DOHH2 (cell line): ENCODE data around the gene ABCA5.

Experiments
- H3F3A ChIP-seq: fragments of 200-600 bp; sonication (generic), shearing (Covaris generic); 2 replicates; pipeline ENCODE4 v1.6.0; 2016; ENCODE audit warnings: antibody characterized with exemption, mild to moderate bottlenecking; ENCODE audit not compliant: control insufficient read depth, insufficient read depth
- H3K27ac ChIP-seq: fragments of 200-600 bp; sonication (generic); 2 replicates; pipeline ENCODE4 v1.5.1; 2014; ENCODE audit warnings: low read depth, mild to moderate bottlenecking, low read length, moderate library complexity
- H3K27me3 ChIP-seq: fragments of 200-600 bp; sonication (generic); 2 replicates; pipeline ENCODE4 v1.6.1; 2014; ENCODE audit warnings: mild to moderate bottlenecking, low read length, mixed read lengths; ENCODE audit not compliant: control insufficient read depth
- H3K36me3 ChIP-seq: fragments of 200-600 bp; sonication (generic); 2 replicates; pipeline ENCODE4 v1.6.1; 2014; ENCODE audit warnings: mild to moderate bottlenecking, low read length, moderate library complexity, mixed read lengths; ENCODE audit not compliant: control insufficient read depth
- H3K4me1 ChIP-seq: fragments of 200-600 bp; sonication (generic); 2 replicates; pipeline ENCODE4 v1.6.1; 2014; ENCODE audit warnings: mild to moderate bottlenecking, low read length, mixed read lengths; ENCODE audit not compliant: control insufficient read depth
- H3K4me2 ChIP-seq: fragments of 200-600 bp; sonication (generic); 2 replicates; pipeline ENCODE4 v1.6.0; 2014; ENCODE audit warnings: mild to moderate bottlenecking, low read length, moderate library complexity
- H3K4me3 ChIP-seq: fragments of 200-600 bp; sonication (generic); 2 replicates; pipeline ENCODE4 v1.5.1; 2014; ENCODE audit warnings: mild to moderate bottlenecking, low read length, mixed read lengths
- H3K79me2 ChIP-seq: fragments of 200-600 bp; sonication (generic); 2 replicates; pipeline ENCODE4 v1.6.1; 2014; ENCODE audit warnings: mild to moderate bottlenecking, low read length, mixed read lengths; ENCODE audit not compliant: control insufficient read depth
- H3K9me2 ChIP-seq: fragments of 200-600 bp; sonication (generic); replicated peaks from 2 replicates; pipeline ENCODE4 v1.6.1; 2014; ENCODE audit warnings: mild to moderate bottlenecking, low read length, mixed read lengths; ENCODE audit not compliant: control insufficient read depth
- H3K9me3 ChIP-seq: fragments of 200-600 bp; sonication (generic); 2 replicates; pipeline ENCODE4 v1.6.1; 2014; ENCODE audit warnings: antibody characterized with exemption, low read length, mixed read lengths; ENCODE audit not compliant: control insufficient read depth, insufficient read depth
- H4K20me1 ChIP-seq: fragments of 200-600 bp; sonication (generic); 2 replicates; pipeline ENCODE4 v1.6.0; 2014; ENCODE audit warnings: low read depth, mild to moderate bottlenecking, antibody characterized with exemption, low read length, moderate library complexity; ENCODE audit not compliant: control insufficient read depth, insufficient read depth
- CTCF ChIP-seq: fragments of 200-600 bp; sonication (generic); IDR thresholded peaks from one replicate; pipeline ENCODE4 v1.5.1; 2014; ENCODE audit warnings: antibody characterized with exemption, mild to moderate bottlenecking, low read depth, low read length; ENCODE audit not compliant: poor library complexity, severe bottlenecking
- EZH2phosphoT487 ChIP-seq: fragments of 200-600 bp; sonication (generic); IDR thresholded peaks from 2 replicates; pipeline ENCODE4 v1.6.1; 2017; ENCODE audit warnings: borderline replicate concordance, mild to moderate bottlenecking, antibody characterized with exemption, low read length, moderate library complexity, mixed read lengths

Gene ABCA5

GRCh38 chr17:69358688-69359596, 32.0 kb upstream of the ABCA5 start:
- no peaks in the 10 kb centered on the region for H3F3A ChIP-seq
- TF ChIP-seq CTCF (peak; percentile 49), EZH2phosphoT487 (no peak)

GRCh38 chr17:69357701-69358100, 30.8 kb upstream of the ABCA5 start:
- H3K4me1 ChIP-seq = no peaks in the 10 kb centered on the region
- H4K20me1 ChIP-seq = no peaks in the 10 kb centered on the region
- no peaks in the 10 kb centered on the region for H3K9me2 ChIP-seq
- H3K27ac ChIP-seq = no peak overlapping the region
- H3K4me3 ChIP-seq = no peak overlapping the region
- H3K9me3 ChIP-seq = no peaks in the 10 kb centered on the region
- no peaks in the 10 kb centered on the region for H3K79me2 ChIP-seq
- no peaks in the 10 kb centered on the region for H3K36me3 ChIP-seq
- H3K4me2 ChIP-seq = no peak overlapping the region
- H3K27me3 ChIP-seq = peaks cover 3% of the 10 kb centered on the region
- no peaks in the 10 kb centered on the region for H3F3A ChIP-seq
- no peak for TF ChIP-seq CTCF
- TF ChIP-seq EZH2phosphoT487 = no peak

More at GRCh38 chr17:69358688-69359596, 32.0 kb upstream of the ABCA5 start:
- Histone ChIP-seq H4K20me1 (no peaks in the 10 kb centered on the region), H3K9me3 (no peaks in the 10 kb centered on the region), H3K27ac (no peak overlapping the region), H3K79me2 (no peaks in the 10 kb centered on the region), H3K4me2 (no peak overlapping the region), H3K4me1 (no peaks in the 10 kb centered on the region), H3K27me3 (peaks cover 3% of the 10 kb centered on the region), H3K4me3 (no peak overlapping the region), H3K36me3 (no peaks in the 10 kb centered on the region), H3K9me2 (no peaks in the 10 kb centered on the region)

- no peaks in the 10 kb centered on the region for H3K9me2 ChIP-seq
- H4K20me1 ChIP-seq = no peaks in the 10 kb centered on the region
- no peaks in the 10 kb centered on the region for H3K9me3 ChIP-seq
- TF ChIP-seq EZH2phosphoT487 (no peak), CTCF (no peak)
- H3F3A ChIP-seq = no peaks in the 10 kb centered on the region
- no peaks in the 10 kb centered on the region for H3K4me1 ChIP-seq
- H3K79me2 ChIP-seq = no peaks in the 10 kb centered on the region
- no peaks in the 10 kb centered on the region for H3K36me3 ChIP-seq
- no peak overlapping the region for H3K4me3 ChIP-seq
- H3K27me3 ChIP-seq = peaks cover 9% of the 10 kb centered on the region; the same call in 1 of the 2 replicates
- H3K4me2 ChIP-seq = no peak overlapping the region
- no peak overlapping the region for H3K27ac ChIP-seq
Observed at GRCh38 chr17:69356625-69357024, 29.7 kb upstream of the ABCA5 start.
